HepG2 (cell line): Measurements from ENCODE around the gene BCL2L2. TPM values are rescaled to one million over a fixed set of nuclear protein-coding genes. Genes with fewer than 3 reads are reported as not detected.

Experiments used
- ATF4 ChIP-seq, 2 experiments: fragments of 450-650 bp in 1 of 2; sonication (generic) in 1 of 2; formaldehyde crosslinking; IDR thresholded peaks; 2 replicates each; pipeline versions ENCODE4 v1.5.0 to v1.8.0; 2020 to 2022; ENCODE audit warnings: mild to moderate bottlenecking in 1 of 2, missing genetic modification reagents in 1 of 2
- CHD4 ChIP-seq: fragments of 200-600 bp; sonication (generic); IDR thresholded peaks from 2 replicates; pipeline ENCODE4 v1.7.0; 2017; ENCODE audit warnings: mild to moderate bottlenecking, low read length, borderline replicate concordance
- GABPB1 ChIP-seq: IDR thresholded peaks from 2 replicates; pipeline ENCODE4 v1.6.1; 2016; ENCODE audit warnings: mild to moderate bottlenecking, missing genetic modification reagents, moderate library complexity, missing compliant biosample characterization
- GTF2F1 ChIP-seq: fragments of 150-350 bp; IDR thresholded peaks from 2 replicates; pipeline ENCODE4 v1.6.1; 2014; ENCODE audit warnings: low read length
- MIXL1 ChIP-seq: IDR thresholded peaks from 2 replicates; pipeline ENCODE4 v1.6.1; 2016
- MYPOP ChIP-seq: sonication (generic); formaldehyde crosslinking; IDR thresholded peaks from 2 replicates; pipeline ENCODE4 v1.8.1; 2023; ENCODE audit warnings: mild to moderate bottlenecking, moderate library complexity, missing genetic modification reagents
- PBX2 ChIP-seq: IDR thresholded peaks from 2 replicates; pipeline ENCODE4 v1.6.1; 2016; ENCODE audit warnings: control low read depth
- PHF21A ChIP-seq: sonication (generic); formaldehyde crosslinking; IDR thresholded peaks from 2 replicates; pipeline ENCODE4 v1.5.0; 2020; ENCODE audit warnings: mild to moderate bottlenecking, missing genetic modification reagents
- RELA ChIP-seq: sonication (generic); formaldehyde crosslinking; IDR thresholded peaks from 2 replicates; pipeline ENCODE4 v1.4.0; 2020; ENCODE audit warnings: missing genetic modification reagents
- SMYD3 ChIP-seq: sonication (generic); formaldehyde crosslinking; IDR thresholded peaks from 2 replicates; pipeline ENCODE4 v1.8.1; 2023; ENCODE audit warnings: mild to moderate bottlenecking, missing genetic modification reagents
- SSRP1 ChIP-seq: IDR thresholded peaks from 2 replicates; pipeline ENCODE4 v1.6.1; 2016; ENCODE audit warnings: control low read depth
- TBL1XR1 ChIP-seq: fragments of 150-350 bp; IDR thresholded peaks from 2 replicates; pipeline ENCODE4 v1.6.1; 2014; ENCODE audit warnings: borderline replicate concordance, low read length; ENCODE audit not compliant: partially characterized antibody
- TSC22D2 ChIP-seq: sonication (generic); formaldehyde crosslinking; IDR thresholded peaks from 2 replicates; pipeline ENCODE4 v1.5.1; 2020; ENCODE audit warnings: missing genetic modification reagents, mild to moderate bottlenecking, borderline replicate concordance
- XRCC5 ChIP-seq: fragments of 200-400 bp; formaldehyde crosslinking; optimal IDR thresholded peaks from 2 replicates; pipeline ENCODE3; 2017; ENCODE audit warnings: mild to moderate bottlenecking, low read length
- ZBTB1 ChIP-seq: sonication (generic); formaldehyde crosslinking; IDR thresholded peaks from 2 replicates; pipeline ENCODE4 v1.4.0; 2020; ENCODE audit warnings: missing genetic modification reagents, borderline replicate concordance
- ZFP36L2 ChIP-seq: sonication (generic); formaldehyde crosslinking; IDR thresholded peaks from 2 replicates; pipeline ENCODE4 v1.4.0; 2020; ENCODE audit warnings: missing genetic modification reagents
- ZFYVE20 ChIP-seq: sonication (generic); formaldehyde crosslinking; IDR thresholded peaks from 2 replicates; pipeline ENCODE4 v1.8.0; 2023; ENCODE audit warnings: low read depth, mild to moderate bottlenecking, moderate library complexity, missing genetic modification reagents, borderline replicate concordance
- ZNF235 ChIP-seq: sonication (generic); formaldehyde crosslinking; IDR thresholded peaks from 2 replicates; pipeline ENCODE4 v1.8.1; 2023; ENCODE audit warnings: mild to moderate bottlenecking, missing genetic modification reagents, borderline replicate concordance
- ZNF256 ChIP-seq: sonication (generic); formaldehyde crosslinking; conservative IDR thresholded peaks from 2 replicates; pipeline ENCODE4 v1.4.0; 2020; ENCODE audit warnings: missing genetic modification reagents
- ZNF343 ChIP-seq: sonication (generic); formaldehyde crosslinking; IDR thresholded peaks from 2 replicates; pipeline ENCODE4 v1.4.0; 2020; ENCODE audit warnings: mild to moderate bottlenecking, missing genetic modification reagents
- ZNF350 ChIP-seq: sonication (generic); formaldehyde crosslinking; IDR thresholded peaks from 2 replicates; pipeline ENCODE4 v1.4.0; 2020; ENCODE audit warnings: mild to moderate bottlenecking, low read depth, missing genetic modification reagents, borderline replicate concordance
- ZNF432 ChIP-seq: sonication (generic); formaldehyde crosslinking; IDR thresholded peaks from 2 replicates; pipeline ENCODE4 v1.5.0; 2020; ENCODE audit warnings: missing genetic modification reagents, mild to moderate bottlenecking, borderline replicate concordance
- ZNF598 ChIP-seq: sonication (generic); formaldehyde crosslinking; IDR thresholded peaks from 2 replicates; pipeline ENCODE4 v1.5.1; 2020; ENCODE audit warnings: mild to moderate bottlenecking, missing genetic modification reagents, borderline replicate concordance
- ZNF629 ChIP-seq: sonication (generic); formaldehyde crosslinking; conservative IDR thresholded peaks from 2 replicates; pipeline ENCODE4 v1.5.0; 2020; ENCODE audit warnings: missing genetic modification reagents
- ZNF788 ChIP-seq: sonication (generic); formaldehyde crosslinking; IDR thresholded peaks from 2 replicates; pipeline ENCODE4 v1.5.0; 2020; ENCODE audit warnings: mild to moderate bottlenecking, missing genetic modification reagents, borderline replicate concordance
- ZNF792 ChIP-seq: IDR thresholded peaks from 2 replicates; pipeline ENCODE4 v1.6.1; 2016
- ZSCAN20 ChIP-seq: sonication (generic); formaldehyde crosslinking; IDR thresholded peaks from 2 replicates; pipeline ENCODE4 v1.4.0; 2020; ENCODE audit warnings: missing genetic modification reagents, mild to moderate bottlenecking, borderline replicate concordance
- polyA plus RNA-seq, 8 experiments: library from polyadenylated mRNA; depleted of rRNA in 3 of 8; stranded (reverse) in 7 of 8; unstranded in 1 of 8; fragments of >200 nt; fragmentation: Illumina TruSeq in 4 of 8; extraction: Trizol in 4 of 8; gene quantifications; 2 replicates each; pipeline versions ENCODE4 v1.2.1 to v1.2.3, GENCODE V29; 2011 to 2016; ENCODE audit warnings: low read depth in 4 of 8, missing spikeins in 1 of 8, mixed read lengths in 1 of 8; ENCODE audit not compliant: insufficient read depth in 1 of 8
- total RNA-seq, 5 experiments: library from RNA; depleted of rRNA; stranded (reverse); fragments of >200 nt; fragmentation: Illumina TruSeq; extraction: Trizol; gene quantifications; 2 replicates each; pipeline ENCODE4 v1.2.3, GENCODE V29; 2016; ENCODE audit warnings: low read depth in 1 of 5

Gene BCL2L2
- total and polyA plus RNA-seq, 2 of the 13 experiments (the other 11 are each of a cell fraction or from before 2014, with no cell fraction given), result 28.1 to 49.8 TPM

GRCh38 chr14:23302290-23303225 lies 4.1 kb upstream of the BCL2L2 start, which contains the start of gene PPP1R3E (continued):
- TF ChIP-seq ZSCAN20 (CRISPR knock-in tag) (peak; percentile 98; the same call in 1 of the 2 replicates), PHF21A (CRISPR knock-in tag) (no peak), XRCC5 (peak; percentile 80), TSC22D2 (CRISPR knock-in tag) (peak; percentile 86), ZNF256 (CRISPR knock-in tag) (no peak; the same call in 1 of the 2 replicates), ATF4 (CRISPR knock-in tag; IDR thresholded peaks at IDR 0.05) (no peak), PBX2 (CRISPR knock-in tag) (peak; percentile 27; the same call in 1 of the 2 replicates), ZBTB1 (CRISPR knock-in tag) (no peak), MIXL1 (CRISPR knock-in tag) (no peak; the same call in 1 of the 2 replicates), ZNF343 (CRISPR knock-in tag) (peak; percentile 61; the same call in 1 of the 2 replicates), SSRP1 (peak; percentile 78), ZNF598 (CRISPR knock-in tag) (0 out of 2 replicates have a peak, but pooled peaks have one; percentile 72), ZNF235 (peak; percentile 80), ZNF350 (peak; percentile 58), MYPOP (CRISPR knock-in tag) (no peak), GABPB1 (peak; percentile 58), ZFP36L2 (CRISPR knock-in tag) (peak; percentile 56; the same call in 1 of the 2 replicates), ZFYVE20 (CRISPR knock-in tag) (no peak; the same call in 1 of the 2 replicates), ZNF432 (CRISPR knock-in tag) (no peak), TBL1XR1 (no peak), ZNF788 (peak; percentile 89), GTF2F1 (no peak; the same call in 1 of the 2 replicates), RELA (0 out of 2 replicates have a peak, but pooled peaks have one; percentile 79), ZNF792 (peak; percentile 74; the same call in 1 of the 2 replicates), ZNF629 (CRISPR knock-in tag) (peak; percentile 44), CHD4 (peak; percentile 77), SMYD3 (CRISPR knock-in tag) (no peak)
